Panc1 (cell line): ENCODE results near the gene AFF3. TPM values are rescaled to one million over a fixed set of nuclear protein-coding genes. Genes with fewer than 3 reads are reported as not detected.

Experiments used
- ATAC-seq: fragments of 200-7000 bp; cut with Tn5 transposase; 2 replicates; pipeline ENCODE4 v1.9.1; 2020; ENCODE audit warnings: mild to moderate bottlenecking, moderate library complexity
- BruUV-seq: library from RNA; stranded (reverse); fragments of 400-500 nt; replicated peaks from 2 replicates; lab custom pipeline; 2021; lab: Mats Ljungman, UMichigan
- CTCF ChIA-PET: fragments of 300-600 bp; sonication (Branson Sonifier 250); formaldehyde crosslinking; loops from one replicate; lab custom pipeline; 2022; ENCODE audit warnings: antibody characterized with exemption; lab: Charles Lee
- POLR2A ChIA-PET: fragments of 300-600 bp; sonication (Branson Sonifier 250); formaldehyde crosslinking; loops from one replicate; lab custom pipeline; 2022; ENCODE audit warnings: antibody characterized with exemption; lab: Charles Lee
- DNase-seq: peaks from one replicate; pipeline ENCODE4 v3.0.0-alpha.2; 2010; ENCODE audit warnings: low read depth, low spot score
- H3K27ac ChIP-seq: 2 replicates; pipeline ENCODE4 v1.5.1; 2011; ENCODE audit warnings: mild to moderate bottlenecking, low read length, inconsistent platforms
- H3K27me3 ChIP-seq: fragments of 200-500 bp; sonication (Bioruptor generic); 2 replicates; pipeline ENCODE4 v1.6.0; 2014; ENCODE audit warnings: low read length, inconsistent platforms; ENCODE audit not compliant: control insufficient read depth, insufficient read depth
- H3K36me3 ChIP-seq: fragments of 200-500 bp; sonication (Bioruptor generic); 2 replicates; pipeline ENCODE4 v1.5.1; 2014; ENCODE audit warnings: inconsistent platforms, mild to moderate bottlenecking, low read length, moderate library complexity; ENCODE audit not compliant: control insufficient read depth, insufficient read depth
- H3K4me1 ChIP-seq: 2 replicates; pipeline ENCODE4 v1.5.1; 2011; ENCODE audit warnings: inconsistent platforms, mild to moderate bottlenecking, low read length, moderate library complexity; ENCODE audit not compliant: control insufficient read depth, insufficient read depth
- H3K4me3 ChIP-seq, 2 experiments: 2 replicates each; pipeline ENCODE4 v1.5.1; 2011 to 2012; ENCODE audit warnings: low read depth in 2 of 2, low read length in 2 of 2, mild to moderate bottlenecking in 2 of 2, inconsistent platforms in 1 of 2, moderate library complexity in 1 of 2
- H3K9me3 ChIP-seq: fragments of 200-500 bp; sonication (Bioruptor generic); 2 replicates; pipeline ENCODE4 v1.5.1; 2014; ENCODE audit warnings: low read depth, mild to moderate bottlenecking, inconsistent platforms, low read length, moderate library complexity; ENCODE audit not compliant: control insufficient read depth, insufficient read depth
- CTCF ChIP-seq: fragments of 450-650 bp; IDR thresholded peaks from 2 replicates; pipeline ENCODE4 v1.5.1; 2017; ENCODE audit warnings: mild to moderate bottlenecking
- POLR2AphosphoS5 ChIP-seq: IDR thresholded peaks from 2 replicates; pipeline ENCODE4 v1.6.1; 2012; ENCODE audit warnings: mild to moderate bottlenecking, low read depth, low read length, moderate library complexity
- SIN3A ChIP-seq: IDR thresholded peaks from 2 replicates; pipeline ENCODE4 v1.6.1; 2012; ENCODE audit warnings: low read depth, mild to moderate bottlenecking, low read length, moderate library complexity, borderline replicate concordance; ENCODE audit not compliant: insufficient read depth
- TCF7L2 ChIP-seq: IDR thresholded peaks from 2 replicates; pipeline ENCODE4 v1.6.1; 2011; ENCODE audit warnings: mild to moderate bottlenecking, low read depth, low read length, inconsistent platforms
- in situ Hi-C: cut with HindIII; loops from 2 replicates; pipeline ENCODE4 v1.10.0; 2016; ENCODE audit warnings: low sequenced_read_pairs, low pct_unique_long_range_greater_than_20kb
- intact Hi-C: fragments of 100-400 bp; cut with micrococcal nuclease; formaldehyde crosslinking; loops from one replicate; pipeline ENCODE4 v1.10.0; 2022; ENCODE audit not compliant: unreplicated experiment
- total RNA-seq: library from RNA; stranded (reverse); gene quantifications from one replicate; pipeline ENCODE4 v1.2.1, GENCODE V29; 2021; ENCODE audit not compliant: unreplicated experiment
- TF ChIP-seq, protein P1 (sequence below), 2 experiments: IDR thresholded peaks; 2 replicates each; pipeline ENCODE4 v1.6.1; 2011 to 2012; ENCODE audit warnings: low read depth in 2 of 2, control low read depth in 1 of 2, low read length in 1 of 2, mild to moderate bottlenecking in 1 of 2, moderate library complexity in 1 of 2; ENCODE audit not compliant: insufficient read depth in 1 of 2

Gene AFF3
- total RNA-seq, 1 experiment from 2014 or later: 2.2 TPM

DNA sequence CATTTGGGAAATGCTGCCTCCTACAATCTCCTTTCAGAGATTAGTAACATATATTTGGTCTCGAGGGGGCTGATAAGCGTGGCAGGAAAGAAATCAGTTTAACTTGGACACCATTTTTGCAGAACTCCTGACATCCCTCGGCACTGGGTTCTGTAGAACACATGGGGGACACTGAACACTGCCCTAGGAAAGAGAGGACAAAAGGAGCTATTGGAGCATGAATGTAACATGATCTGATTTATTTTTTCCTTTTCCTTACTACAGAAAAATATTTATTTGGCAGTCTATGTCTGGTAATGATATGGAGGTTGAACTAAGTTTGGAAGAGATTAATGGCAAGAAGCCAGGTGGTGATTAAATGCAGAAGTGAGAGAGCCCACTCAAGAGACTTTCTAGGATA is 153.8 kb downstream of the AFF3 start:
- ChIA-PET CTCF (no interaction called here), POLR2A (no interaction called here)
- Histone ChIP-seq H3K36me3 (no peaks in the 10 kb centered on the region), H3K9me3 (no peaks in the 10 kb centered on the region), H3K4me1 (no peaks in the 10 kb centered on the region), H3K27ac (no peak overlapping the region), H3K4me3 (no peak overlapping the region), H3K27me3 (peaks cover 7% of the 10 kb centered on the region; the same call in 1 of the 2 replicates)
- intact Hi-C loops: no loop called here
- TF ChIP-seq CTCF (no peak), TCF7L2 (no peak), SIN3A (no peak), POLR2AphosphoS5 (no peak)
- TF ChIP-seq, protein P1, sequence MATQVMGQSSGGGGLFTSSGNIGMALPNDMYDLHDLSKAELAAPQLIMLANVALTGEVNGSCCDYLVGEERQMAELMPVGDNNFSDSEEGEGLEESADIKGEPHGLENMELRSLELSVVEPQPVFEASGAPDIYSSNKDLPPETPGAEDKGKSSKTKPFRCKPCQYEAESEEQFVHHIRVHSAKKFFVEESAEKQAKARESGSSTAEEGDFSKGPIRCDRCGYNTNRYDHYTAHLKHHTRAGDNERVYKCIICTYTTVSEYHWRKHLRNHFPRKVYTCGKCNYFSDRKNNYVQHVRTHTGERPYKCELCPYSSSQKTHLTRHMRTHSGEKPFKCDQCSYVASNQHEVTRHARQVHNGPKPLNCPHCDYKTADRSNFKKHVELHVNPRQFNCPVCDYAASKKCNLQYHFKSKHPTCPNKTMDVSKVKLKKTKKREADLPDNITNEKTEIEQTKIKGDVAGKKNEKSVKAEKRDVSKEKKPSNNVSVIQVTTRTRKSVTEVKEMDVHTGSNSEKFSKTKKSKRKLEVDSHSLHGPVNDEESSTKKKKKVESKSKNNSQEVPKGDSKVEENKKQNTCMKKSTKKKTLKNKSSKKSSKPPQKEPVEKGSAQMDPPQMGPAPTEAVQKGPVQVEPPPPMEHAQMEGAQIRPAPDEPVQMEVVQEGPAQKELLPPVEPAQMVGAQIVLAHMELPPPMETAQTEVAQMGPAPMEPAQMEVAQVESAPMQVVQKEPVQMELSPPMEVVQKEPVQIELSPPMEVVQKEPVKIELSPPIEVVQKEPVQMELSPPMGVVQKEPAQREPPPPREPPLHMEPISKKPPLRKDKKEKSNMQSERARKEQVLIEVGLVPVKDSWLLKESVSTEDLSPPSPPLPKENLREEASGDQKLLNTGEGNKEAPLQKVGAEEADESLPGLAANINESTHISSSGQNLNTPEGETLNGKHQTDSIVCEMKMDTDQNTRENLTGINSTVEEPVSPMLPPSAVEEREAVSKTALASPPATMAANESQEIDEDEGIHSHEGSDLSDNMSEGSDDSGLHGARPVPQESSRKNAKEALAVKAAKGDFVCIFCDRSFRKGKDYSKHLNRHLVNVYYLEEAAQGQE (IDR thresholded peaks at IDR 0.05; ENCODE audit: insufficient read depth in 1 of 2, low read depth in 2 of 2, low read length in 1 of 2): no peak
- ATAC-seq (no peak), DNase-seq (no peak)
- no TSS peak for BruUV-seq
- in situ Hi-C loops: no loop called here

GRCh38 chr2:99987160-99987559 is 155.2 kb downstream of the AFF3 start:
- no TSS peak for BruUV-seq
- intact Hi-C loops: no loop called here

More at GRCh38 chr2:99987160-99987559, 155.2 kb downstream of the AFF3 start:
- DNase-seq: no peak
- Histone ChIP-seq H3K27ac (no peak overlapping the region), H3K4me3 (no peak overlapping the region), H3K27me3 (peaks cover 7% of the 10 kb centered on the region), H3K36me3 (no peaks in the 10 kb centered on the region), H3K4me1 (no peaks in the 10 kb centered on the region), H3K9me3 (no peaks in the 10 kb centered on the region)
- ChIA-PET POLR2A (no interaction called here), CTCF (no interaction called here)
- in situ Hi-C loops: no loop called here
- TF ChIP-seq, protein P1 (IDR thresholded peaks at IDR 0.05; ENCODE audit: insufficient read depth in 1 of 2, low read depth in 2 of 2, low read length in 1 of 2): no peak
- TF ChIP-seq CTCF: no peak
- no peak for ATAC-seq
